D721Med (cell line): ENCODE results near the gene PRSS57.

Source experiments
- DNase-seq: peaks from one replicate; pipeline ENCODE4 v3.0.0; 2011; ENCODE audit warnings: low spot score; ENCODE audit not compliant: insufficient read length
- FAIRE-seq: peaks from 2 replicates; lab custom pipeline; 2011; peaks lifted over from hg19 to GRCh38; lab: Jason Lieb, UNC
- TF ChIP-seq, protein P1 (sequence below): IDR thresholded peaks from 2 replicates; pipeline ENCODE4 v1.5.1; 2012; ENCODE audit warnings: mild to moderate bottlenecking, control low read depth; ENCODE audit not compliant: insufficient read depth; ENCODE audit errors: missing control alignments

Gene PRSS57

DNA sequence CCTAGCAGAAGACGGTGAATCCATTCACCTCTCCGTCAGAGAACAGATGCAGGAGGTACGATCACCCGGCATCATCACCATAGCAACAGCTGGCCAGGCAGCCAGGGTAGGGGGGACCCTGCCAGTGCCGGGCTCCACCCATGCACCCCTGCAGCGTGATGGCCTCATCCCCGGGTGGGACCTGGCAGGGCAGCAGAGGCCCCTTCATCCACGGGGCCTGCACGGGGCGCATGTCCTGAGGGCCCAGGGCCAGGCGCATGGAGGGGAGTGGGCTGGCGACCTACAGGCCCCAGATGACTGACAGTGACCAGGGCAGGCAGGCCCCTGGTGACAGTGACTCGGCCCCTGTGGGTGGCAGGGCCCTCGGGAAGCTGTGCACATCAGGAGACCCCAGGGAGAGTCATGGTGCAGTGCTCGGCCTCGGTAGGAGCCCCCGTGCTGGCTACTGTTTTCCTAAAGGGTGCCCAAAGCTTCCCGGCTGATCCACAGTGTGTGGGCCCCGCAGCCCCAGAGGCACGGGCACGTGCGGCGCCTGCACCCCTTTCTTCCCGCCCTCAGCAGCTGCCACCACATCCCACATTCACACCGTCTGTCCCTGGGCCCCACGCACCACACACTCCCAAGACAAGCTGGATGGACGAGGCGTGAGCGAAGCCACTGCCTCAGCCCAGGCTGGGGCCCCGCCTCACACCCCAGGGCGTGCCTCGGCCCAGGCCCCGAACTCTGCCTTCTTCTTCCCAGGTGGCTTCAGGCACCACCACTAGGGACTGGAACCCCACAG is 37.0 kb downstream of the PRSS57 start:
- no peak for FAIRE-seq
- TF ChIP-seq, protein P1, sequence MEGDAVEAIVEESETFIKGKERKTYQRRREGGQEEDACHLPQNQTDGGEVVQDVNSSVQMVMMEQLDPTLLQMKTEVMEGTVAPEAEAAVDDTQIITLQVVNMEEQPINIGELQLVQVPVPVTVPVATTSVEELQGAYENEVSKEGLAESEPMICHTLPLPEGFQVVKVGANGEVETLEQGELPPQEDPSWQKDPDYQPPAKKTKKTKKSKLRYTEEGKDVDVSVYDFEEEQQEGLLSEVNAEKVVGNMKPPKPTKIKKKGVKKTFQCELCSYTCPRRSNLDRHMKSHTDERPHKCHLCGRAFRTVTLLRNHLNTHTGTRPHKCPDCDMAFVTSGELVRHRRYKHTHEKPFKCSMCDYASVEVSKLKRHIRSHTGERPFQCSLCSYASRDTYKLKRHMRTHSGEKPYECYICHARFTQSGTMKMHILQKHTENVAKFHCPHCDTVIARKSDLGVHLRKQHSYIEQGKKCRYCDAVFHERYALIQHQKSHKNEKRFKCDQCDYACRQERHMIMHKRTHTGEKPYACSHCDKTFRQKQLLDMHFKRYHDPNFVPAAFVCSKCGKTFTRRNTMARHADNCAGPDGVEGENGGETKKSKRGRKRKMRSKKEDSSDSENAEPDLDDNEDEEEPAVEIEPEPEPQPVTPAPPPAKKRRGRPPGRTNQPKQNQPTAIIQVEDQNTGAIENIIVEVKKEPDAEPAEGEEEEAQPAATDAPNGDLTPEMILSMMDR = no peak
- DNase-seq = no peak

DNA sequence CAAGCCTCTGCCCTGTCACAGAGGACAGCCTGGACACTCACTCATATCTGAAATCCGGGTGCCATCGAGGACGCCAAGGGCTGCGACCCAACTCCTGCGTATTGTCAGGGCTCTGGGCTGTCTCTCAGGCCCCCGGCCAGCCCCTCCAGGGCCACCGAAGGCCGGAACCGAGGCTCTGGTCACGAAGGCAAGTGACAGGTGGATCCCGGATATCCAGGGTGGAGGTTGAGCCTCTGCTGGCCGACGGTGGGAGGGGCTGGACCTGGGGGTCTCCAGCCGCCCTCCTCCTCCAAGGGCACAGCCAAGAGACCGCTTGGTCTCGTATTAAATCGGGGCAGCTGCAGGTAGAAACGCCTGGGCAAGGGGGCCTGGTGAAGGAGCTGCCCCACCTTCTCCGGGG is 37.6 kb downstream of the PRSS57 start:
- DNase-seq = no peak
- FAIRE-seq = no peak

DNA sequence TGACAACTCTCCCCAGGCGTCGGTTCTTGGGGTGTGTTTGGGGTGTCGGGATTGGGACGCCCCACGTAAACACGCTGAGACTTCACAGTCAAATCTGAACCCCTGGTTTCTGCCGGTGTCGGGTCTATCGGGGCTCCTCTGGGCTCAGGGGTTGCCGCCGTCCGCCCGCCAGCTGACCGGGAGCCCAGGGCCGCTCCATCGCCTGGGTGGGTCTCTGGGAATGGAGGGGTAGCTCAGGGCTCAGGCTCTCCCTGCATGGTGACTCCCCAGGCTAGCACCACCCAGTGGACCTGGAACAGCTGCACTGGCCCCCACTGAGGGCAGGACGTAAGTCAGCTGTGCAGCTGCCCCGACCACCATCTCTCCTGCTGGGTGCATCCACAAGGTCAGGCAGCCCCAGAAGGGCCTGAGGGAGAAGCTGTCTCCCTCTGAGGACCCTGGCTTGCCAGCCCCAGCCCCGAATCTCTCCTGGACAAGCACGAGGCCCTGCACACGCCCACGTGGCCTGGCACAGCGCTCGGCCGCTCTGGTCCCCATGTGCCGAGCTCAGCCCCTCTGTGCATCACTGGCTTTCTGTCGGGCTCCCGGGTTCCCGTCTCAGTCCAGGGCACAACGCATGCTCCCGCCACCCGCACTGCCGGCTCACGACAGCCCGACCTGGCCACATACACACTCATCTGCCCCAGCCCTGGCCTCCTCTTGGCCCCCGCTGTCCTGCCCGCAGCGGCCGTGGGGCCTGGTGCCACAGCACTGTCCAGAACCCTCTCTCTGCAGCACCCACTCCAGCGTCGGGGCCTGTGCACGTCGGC is 38.3 kb downstream of the PRSS57 start:
- FAIRE-seq (no peak), DNase-seq (no peak)
- TF ChIP-seq, protein P1 = no peak

More for the DNA sequence above, 37.6 kb downstream of the PRSS57 start:
- TF ChIP-seq, protein P1 = no peak

DNA sequence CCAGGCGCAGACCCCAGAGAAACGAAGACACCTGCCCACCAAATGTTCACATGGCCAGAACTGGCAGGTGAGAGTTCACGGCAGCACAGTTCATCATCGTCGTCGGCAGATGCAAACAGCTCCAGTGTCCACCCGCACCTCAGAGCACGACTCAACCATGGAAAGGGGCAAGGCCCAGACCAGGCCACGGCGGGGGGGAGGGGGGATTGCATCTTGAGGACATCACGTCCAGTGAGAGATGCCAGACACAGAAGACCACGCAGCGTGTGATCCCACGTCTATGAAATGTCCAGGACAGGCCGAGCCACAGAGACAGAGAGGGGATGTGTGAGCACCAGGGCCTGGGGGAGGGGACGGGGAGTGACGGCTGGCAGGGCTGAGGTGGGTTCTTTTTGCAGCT is 39.6 kb downstream of the PRSS57 start:
- TF ChIP-seq, protein P1 = no peak
- no peak for FAIRE-seq

DNA sequence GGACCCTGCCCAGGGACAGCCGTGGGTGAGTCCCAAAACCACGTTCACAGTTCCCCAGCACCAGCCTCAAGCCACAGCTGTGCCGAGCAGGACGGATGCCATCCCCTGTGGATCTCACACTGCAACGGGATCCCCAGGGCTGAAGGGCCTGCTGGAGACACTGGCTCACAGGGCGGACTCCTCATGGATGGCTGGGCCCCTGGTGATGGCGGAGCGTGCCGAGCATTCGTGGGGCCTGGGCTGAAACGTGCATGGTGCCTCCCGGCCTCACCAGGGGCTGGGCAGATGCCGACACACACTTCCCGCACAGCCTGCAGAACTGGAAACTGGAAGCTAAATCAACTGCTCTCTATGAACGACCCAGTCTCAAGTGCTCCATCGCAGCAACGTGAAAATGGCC is 41.8 kb downstream of the PRSS57 start:
- TF ChIP-seq, protein P1 = no peak
- DNase-seq (no peak), FAIRE-seq (no peak)

More for the DNA sequence above, 39.6 kb downstream of the PRSS57 start:
- no peak for DNase-seq

DNA sequence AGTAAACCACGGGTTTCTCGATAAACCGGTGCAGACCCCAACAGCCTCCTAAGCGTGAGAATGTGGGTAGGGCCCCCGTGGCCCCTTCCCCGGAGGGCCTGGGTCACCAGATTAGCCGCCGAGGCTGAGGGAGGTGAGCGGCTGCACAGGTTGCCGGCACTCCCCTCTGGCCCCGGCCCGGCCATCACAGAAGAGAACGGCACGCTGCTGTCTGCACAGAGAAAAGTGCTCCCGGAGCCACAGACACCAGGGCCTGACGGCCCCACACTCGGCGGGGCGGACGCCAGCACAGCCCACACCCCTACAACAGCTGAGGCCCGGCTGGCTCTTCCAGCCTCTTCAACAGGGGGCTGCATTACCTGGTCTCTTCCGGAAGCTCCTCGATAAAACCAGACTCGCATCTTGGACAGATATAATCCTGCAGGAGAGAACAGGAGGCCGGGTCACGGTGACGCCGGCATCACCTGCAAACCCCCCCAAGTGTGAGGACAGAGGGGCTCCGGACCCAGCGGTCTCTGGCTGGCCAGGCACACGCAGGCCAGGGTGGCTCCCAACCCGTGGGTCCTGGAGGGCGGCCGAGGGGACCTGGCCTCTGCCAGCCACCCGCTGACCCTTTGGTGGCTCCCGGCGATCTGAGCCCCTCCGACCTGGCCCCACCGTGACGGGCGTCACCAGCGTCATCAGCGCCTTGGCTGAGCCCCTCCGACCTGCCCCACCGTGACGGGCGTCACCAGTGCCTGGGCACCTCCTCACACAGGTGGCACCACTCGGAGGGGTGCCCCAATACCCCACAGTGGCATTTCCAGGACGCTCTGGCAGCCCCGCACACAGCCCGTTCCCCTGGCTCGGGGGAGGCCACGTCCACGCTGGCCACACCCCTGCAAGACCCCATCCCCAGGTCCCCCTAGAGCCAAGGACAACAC is 42.5 kb downstream of the PRSS57 start:
- TF ChIP-seq, protein P1 = no peak
- DNase-seq (no peak), FAIRE-seq (no peak)
